Stimulated activated CD8-positive, alpha-beta memory T cell treated with anti-CD3 and anti-CD28 coated beads, Interleukin-12 subunit alpha, Interleukin-12 subunit beta, amount 100 ng/mL, for 24 hours (primary cell): ENCODE measurements around the gene ZNF813.

Experiments used
- DNase-seq: peaks from one replicate; pipeline ENCODE4 v3.0.0-alpha.2; 2020; ENCODE audit errors: extremely low read depth

ZNF813 gene

DNA sequence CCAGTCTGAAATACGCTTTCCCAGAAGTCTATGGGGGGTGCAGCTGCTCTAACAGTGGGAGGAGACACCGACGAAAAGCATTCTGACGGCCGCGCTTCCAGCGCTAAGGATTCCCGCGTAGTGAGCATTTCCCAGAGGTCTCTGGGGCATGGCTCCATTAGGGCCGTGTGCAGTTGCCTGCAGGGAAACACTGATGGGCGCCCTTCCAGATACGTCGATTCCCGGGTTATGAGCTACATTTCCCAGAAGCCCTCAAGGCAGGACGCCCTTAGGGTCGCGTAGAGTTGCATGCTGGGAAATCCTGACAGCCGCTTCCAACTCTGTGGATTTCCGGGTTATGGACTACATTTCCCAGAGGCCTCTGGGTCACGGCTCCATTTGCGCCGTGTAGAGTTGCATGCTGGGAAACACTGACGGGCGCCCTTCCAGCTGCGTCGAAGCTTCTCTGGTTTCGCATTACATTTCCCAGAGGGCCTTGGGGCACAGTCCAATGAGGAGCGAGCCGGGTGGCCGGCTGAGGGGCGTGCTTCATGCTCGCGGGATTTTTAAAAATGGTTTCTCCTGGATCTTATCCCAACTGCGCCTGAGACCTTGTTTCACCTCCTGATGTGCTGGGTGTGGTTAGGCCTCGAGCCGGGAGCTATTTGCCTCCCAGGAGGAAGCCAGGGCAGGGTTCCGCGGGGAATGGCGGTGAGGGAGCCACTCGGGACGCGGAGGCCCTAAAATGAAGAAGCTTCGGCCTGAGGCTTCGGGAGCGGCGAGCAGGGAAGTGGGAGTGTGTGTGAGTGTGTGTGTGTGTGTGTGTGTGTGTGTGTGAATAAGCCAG lies 53.2 kb downstream of the ZNF813 start:
- DNase-seq, result peak; percentile 65

DNA sequence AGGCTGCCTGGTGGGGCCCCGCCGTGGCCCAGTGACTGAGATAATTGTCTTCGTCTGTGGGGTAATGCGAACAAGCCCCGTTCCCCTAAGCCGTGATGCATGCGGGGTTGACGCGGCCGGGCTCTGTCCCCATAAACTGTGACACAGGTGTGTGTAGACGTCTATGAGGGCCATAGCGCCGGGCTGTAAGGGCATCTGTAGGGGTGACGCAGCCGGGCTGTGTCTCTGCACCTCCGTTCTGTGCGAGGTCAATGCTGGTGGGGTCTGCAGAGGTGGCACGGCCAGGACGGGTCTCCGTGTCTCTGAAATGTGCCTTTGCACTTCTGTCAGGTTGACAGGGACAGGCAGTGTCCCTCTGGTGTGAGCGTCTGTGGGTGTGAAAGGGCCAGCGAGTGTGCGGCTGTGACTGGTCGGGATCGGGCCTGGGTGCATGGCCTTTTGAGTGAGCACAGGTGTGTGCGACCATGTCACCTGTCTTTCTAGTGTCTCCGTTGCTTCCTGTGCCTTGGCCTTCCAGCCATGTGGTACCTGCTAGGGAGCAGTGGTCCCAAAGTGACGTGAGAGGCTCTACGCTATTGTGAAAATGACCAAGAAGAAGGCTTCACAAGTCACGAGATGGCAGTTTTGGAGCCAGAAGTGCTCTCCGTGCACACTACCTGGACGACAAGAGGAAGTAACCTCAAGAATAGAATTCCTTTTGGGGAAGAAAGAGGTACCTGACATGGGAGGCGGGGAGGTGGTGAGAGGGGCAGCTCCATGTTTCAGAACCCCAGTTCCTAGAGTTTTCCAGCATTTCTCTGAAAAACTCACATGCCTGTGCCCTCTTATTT lies 54.1 kb downstream of the ZNF813 start:
- no peak for DNase-seq

- DNase-seq, result no peak
These were observed 58.4 kb downstream of the ZNF813 start for GRCh38 chr19:53525922-53526321.

DNA sequence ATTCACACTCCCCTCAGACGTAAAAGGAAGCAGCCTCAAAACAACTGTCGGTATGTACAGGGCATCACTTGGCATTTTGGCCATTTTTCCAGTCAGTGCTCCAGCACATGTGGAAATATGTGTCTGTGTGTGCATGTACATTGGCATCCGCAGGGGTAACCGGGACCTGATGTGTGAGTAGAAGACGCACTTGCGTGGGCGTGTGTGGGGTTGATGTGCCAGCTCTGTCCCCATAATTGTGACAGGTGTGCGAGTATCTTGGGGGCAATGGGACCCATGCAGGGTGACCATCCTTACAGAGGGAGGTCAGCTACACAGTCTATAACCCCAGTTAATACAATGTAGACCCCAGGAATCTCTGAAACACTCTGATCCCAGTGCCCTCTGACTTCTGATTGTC lies 63.1 kb downstream of the ZNF813 start:
- DNase-seq, result no peak

DNA sequence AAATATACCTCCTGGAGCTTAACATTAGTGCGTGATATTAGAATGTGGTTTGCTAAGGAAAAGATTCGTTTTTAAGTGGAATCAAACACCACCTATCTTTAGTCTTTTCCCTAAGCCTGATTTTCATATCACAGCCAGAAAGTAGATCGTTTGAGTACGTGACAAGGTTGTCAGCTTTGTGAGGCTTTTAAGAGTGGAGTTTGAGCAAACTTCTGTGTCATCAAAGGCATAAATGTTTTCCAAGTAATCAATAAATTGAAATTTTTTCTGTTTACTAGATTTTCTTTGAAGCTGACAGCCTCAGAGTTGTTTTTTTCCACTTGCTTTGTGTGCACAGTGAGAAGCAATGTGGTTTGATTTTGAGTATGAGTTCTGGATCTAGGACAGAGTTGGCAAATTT lies 63.9 kb downstream of the ZNF813 start:
- no peak for DNase-seq

- no peak for DNase-seq
These were observed 64.8 kb downstream of the ZNF813 start for GRCh38 chr19:53532362-53532761.

DNA sequence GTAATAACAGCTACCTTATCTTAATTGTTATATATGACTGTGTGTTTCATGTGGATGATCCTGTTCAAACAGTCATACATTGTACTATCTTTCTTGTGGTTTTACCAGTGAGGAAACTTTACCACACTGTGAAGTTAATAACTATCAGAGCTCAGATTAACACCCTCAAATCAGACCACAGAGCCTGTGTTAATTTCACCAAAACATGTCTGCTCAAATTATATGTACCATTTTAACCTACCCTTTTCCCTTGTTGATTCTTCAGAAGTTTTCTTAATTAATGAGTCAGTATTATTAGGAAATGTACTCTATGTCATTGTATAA lies 68.7 kb downstream of the ZNF813 start:
- DNase-seq, result no peak

DNA sequence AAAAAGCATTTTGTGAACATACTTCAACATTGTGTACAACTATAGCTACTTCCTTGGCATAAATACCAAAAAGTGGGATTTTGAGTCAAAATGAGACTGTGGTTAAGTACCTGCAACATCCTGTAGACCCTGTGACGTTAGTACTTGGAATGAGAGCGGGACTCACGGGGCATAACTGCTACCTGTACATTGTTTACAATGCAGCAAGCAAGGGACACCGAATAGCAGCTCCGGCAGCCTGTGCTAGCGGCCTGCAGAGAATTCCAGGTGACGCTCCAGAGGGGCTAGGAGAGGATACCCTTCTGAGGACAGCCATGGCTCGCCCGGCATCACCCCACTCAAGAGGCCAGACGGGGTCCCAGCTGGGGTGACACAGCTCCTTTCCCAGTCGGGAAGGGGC lies 69.6 kb downstream of the ZNF813 start:
- no peak for DNase-seq

GRCh38 chr19:53537521-53538377 lies 70.2 kb downstream of the ZNF813 start, which contains the start of gene ZNF331:
Gene ZNF331, plus strand, starts transcription at chr19:53538145. Its CDS starts 31,232 bp downstream, at chr19:53569377.
- DNase-seq, result peak; percentile 67

DNA sequence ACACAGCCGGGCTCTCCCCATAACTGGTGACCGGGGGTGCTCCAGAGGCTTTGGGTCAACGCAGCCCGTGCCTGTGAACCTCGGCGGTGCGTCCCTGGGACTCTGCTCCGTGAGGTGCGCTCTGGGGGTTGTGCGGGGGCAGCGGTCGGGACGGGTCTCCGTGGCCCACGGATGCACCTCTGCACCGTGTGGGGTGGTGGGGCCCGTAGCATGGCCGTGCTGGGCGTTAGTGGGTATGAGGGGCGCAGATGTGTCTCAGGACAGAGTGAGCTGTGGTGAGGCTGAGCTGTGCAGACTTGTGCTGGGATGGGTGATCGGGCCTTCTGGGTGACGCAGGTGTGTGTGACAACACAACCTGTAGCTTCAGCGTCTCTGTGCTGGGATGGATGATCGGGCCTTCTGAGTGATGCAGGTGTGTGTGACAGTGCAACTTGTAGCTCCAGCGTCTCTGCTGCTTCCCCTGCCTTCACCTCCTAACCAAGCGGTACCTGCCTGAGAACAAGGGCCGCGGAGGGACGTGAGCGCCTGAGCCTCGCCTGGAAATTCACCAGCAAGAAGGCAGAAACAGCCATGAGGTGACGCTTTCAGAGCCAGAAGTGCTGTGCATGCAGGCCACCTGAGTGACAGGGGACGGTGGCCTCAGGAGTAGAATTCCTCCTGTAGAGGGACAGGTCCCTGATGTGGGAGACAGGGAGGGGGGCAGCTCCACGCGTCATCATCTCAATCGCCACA lies 71.0 kb downstream of the ZNF813 start:
- no peak for DNase-seq

DNA sequence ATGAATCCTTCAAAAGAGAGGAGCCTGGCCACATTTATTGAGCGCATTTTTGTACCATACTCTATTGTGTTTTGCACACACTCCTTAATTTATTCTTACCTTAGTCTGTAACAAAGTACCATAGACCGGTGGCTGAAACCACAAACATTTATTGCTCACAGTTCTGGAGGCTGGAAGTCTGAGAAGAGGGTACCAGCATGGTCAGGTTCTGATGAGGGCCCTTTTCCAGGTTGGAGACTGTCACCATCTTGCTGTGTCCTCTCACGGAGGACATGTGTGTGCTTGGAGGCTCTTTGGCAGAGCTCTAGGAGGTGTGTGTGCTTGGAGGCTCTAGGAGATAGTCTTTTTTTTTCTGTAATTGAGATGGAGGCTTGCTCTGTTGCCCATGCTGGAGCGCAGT lies 72.6 kb downstream of the ZNF813 start:
- no peak for DNase-seq

DNA sequence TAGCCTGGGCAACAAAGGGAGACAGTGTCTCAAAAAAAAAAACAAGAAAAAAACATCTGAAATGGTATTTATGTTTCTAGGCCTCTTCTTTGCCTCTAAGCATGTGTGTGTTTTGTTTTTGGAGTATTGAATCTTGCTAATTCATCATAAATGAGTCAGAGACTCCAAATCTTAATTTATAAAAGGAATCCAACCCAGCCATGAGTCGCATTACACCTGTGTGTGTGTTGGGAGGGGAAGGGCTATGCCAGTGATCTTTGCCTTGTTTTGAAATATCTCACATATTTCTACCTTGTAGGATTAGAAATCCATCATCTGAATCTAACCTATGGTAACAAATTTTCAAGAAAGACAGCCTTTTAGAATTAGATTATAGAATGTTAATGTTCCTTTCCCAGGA lies 74.4 kb downstream of the ZNF813 start:
- DNase-seq, result no peak

DNA sequence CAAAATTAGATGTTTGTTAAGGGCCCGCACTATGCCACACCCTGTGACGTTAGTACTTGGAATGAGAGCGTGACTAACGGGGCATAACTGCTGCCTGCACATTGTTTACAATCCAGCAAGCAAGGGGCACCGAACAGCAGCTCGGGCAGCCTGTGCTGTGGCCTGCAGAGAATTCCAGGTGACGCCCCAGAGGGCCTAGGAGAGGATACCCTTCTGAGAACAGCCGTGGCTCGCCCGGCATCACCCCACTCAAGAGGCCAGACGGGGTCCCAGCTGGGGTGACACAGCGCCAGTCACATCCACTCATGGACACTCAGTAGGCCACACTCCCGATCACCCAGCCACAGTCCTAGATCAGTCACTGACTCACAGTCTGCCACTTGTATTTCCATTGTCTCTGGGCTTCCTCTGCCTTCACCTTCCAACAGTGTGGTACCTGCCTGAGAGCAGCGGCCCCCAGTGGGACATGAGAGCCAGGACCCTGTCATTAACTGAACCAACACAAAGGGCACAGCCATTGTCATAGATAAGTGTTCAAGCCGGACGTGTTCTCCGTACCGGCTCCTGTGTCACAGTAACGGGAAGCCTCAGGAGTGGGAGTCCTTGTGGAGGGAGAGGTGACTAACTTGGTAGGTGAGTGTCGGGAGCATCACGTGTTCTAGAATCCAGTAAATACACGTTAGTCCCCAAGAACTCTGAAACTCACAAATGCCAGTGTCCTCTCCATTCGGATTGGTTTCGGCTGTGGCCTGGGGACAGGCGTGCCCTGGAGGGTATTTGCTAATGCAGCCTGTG lies 77.9 kb downstream of the ZNF813 start:
- DNase-seq, result no peak
